NCI-H748 (cell line): ENCODE results near the gene ATF7IP2.
"Not testable (repeated sequence)": the region's sequence is repeated elsewhere in the genome, so short reads cannot be mapped to it uniquely, and the experiment has no call there.

ENCODE experiments used
- DNase-seq: peaks from one replicate; lab custom pipeline; 2025; ENCODE audit not compliant: unreplicated experiment; lab: John Stamatoyannopoulos, UW

ATF7IP2 gene

DNA sequence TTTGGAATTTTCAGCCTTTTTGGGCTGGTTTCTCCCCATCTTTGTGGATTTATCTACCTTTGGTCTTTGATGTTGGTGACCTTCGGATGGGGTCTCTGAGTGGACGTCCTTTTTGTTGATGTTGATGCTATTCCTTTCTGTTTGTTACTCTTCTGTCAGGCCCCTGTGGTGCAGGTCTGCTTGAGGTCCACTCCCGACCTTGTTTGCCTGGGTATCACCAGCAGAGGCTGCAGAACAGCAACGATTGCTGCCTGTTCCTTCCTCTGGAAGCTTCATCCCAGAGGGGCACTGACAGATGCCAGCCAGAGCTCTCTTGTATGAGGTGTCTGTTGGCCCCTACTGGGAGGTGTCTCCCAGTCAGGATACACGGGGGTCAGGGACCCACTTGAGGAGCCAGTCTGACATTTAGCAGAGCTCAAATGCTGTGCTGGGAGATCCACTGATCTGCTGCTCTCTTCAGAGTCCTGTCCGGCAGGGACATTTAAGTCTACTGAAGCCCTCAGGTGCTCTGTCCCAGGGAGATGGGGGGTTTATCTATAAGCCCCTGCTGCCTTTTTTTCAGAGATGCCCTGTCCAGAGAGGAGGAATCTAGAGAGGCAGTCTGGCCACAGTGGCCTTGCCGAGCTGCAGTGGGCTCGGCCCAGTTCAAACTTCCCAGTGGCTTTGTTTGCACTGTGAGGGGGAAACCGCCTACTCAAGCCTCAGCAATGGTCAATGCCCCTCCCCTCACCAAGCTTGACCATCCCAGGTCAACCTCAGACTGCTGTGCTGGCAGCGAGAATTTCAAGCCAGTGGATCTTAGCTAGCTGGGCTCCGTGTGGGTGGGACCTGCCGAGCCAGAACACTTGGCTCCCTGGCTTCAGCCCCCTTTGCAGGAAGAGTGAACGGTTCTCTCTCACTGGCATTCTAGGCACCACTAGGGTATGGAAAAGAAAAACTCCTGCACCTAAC lies 66.6 kb downstream of the ATF7IP2 start:
- not testable (repeated sequence) for DNase-seq

DNA sequence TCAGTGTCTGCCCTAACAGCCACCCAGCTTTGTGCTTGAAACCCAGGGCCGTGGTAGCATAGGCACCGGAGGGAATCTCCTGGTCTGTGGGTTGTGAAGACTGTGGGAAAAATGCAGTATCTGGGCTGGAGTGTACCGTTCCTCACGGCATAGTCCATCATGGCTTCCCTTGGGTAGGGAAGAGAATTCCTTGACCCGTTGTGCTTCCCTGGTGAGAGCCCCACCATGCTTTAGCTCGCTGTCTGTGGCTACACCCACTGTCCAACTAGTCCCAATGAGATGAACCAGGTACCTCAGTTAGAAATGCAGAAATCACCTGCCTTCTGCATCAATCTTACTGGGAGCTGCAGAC lies 67.3 kb downstream of the ATF7IP2 start:
- DNase-seq: no peak

- DNase-seq: no peak
These were observed 80.0 kb downstream of the ATF7IP2 start for GRCh38 chr16:10465821-10466220.

DNA sequence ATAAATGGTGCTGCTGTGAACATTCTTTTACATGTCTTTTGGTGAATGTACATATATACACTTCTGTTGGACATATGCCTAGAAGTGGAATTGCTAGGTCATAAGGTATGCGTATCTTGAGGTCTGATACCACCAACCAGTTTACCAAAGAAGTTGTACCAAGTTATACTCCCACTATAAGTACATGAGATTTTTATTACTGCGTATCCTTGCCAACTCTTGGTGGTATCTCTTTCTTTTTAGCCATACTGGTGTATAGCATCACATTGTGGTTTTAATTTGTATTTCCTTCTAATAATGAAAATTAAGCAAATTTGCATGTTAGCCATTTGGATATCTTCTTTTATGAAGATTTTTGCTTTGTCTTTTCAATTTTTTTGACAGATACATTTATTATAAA lies 80.5 kb downstream of the ATF7IP2 start:
- DNase-seq: no peak

DNA sequence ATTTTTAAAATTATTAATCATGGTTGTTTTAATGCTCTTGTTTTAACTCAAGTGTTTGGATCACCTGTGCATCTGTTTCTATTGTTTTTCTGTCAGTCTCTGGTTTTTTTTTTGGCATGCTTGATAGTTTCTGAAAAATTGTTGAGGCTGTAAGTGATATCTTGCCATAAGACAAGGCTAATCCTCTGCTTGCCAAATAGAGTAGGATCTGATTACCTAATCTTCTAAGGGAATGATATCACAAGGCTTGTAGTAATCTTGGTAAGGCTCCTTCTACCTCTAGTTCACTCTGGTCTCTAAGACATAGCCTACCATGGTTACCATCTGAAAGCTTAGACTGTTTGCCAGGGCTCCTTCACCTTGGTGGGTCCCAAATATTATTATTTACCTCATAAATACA lies 81.0 kb downstream of the ATF7IP2 start:
- DNase-seq: no peak

DNA sequence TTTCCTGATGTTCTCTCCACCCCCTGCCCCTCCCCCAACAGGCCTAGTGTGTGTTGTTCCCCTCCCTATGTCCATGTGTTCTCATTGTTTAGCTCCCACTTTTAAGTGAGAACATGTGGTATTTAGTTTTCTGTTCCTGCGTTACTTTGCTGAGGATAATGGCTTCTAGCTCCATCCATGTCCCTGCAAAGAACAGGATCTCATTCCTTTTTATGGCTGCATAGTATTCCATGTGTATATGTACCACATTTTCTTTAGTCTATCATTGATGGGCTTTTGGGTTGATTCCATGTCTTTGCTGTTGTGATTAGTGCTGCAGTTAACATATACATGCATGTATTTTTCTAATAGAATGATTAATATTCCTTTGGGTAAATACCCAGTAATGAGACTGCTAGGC lies 90.8 kb downstream of the ATF7IP2 start:
- not testable (repeated sequence) for DNase-seq

DNA sequence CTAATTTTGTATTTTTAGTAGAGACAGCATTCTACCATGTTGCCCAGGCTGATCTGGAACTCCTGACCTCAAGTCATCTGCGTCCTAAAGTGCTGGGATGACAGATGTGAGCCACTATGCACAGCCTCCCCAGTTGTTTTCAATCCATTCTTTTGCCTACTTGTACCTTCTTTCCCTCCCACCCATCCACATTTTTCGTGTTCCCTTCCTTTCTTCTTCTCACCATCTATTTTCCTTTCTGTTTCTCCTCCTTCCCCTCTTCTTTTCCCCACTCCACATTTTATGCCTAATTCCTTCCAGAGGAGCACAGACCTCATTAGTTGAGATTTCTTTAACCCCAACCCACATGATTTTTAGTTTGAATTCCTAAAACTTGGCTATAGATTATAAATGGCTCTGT lies 94.3 kb downstream of the ATF7IP2 start:
- DNase-seq: no peak

DNA sequence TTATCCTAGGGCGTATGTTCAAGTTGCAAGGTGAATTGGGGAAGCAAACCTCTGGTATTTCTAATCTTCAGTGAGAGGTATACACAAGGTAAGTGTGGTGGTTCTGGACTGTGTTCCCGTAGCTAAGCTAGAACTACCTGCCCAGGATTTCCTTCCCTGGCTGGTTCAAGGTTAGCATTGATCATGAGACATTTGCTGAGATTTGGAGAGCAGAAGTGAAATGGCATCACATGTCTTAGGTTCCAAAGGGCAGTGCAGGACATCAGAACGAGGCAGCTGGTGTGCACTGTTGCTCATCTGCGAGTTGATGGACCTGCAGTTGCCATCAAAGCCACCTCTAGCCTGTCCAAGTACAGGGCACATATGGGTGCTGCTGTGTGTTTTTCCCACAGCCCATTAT lies 99.3 kb downstream of the ATF7IP2 start:
- DNase-seq: no peak

GRCh38 chr16:10485698-10486382 lies 100.0 kb downstream of the ATF7IP2 start:
- DNase-seq: no peak

- DNase-seq: no peak
These were observed 104.3 kb downstream of the ATF7IP2 start for GRCh38 chr16:10490141-10490540.

DNA sequence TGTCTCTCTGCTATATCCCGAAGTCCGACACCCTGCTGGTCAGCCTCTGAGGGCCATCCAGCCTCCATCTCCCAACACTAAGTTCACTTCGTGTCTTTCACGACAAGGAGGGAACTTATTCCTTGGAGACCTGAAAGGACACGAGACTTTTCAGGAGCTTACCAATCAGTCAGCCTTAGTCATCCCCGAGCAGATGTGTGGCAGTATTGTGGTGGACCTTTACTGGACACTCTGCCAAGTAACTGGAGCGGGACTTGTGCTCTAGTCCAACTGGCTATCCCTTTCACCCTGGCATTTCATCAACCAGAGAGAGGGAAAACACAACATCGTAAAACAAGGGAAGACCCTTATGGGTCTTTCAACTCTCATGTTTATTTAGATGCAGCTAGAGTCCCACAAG lies 107.4 kb downstream of the ATF7IP2 start:
- no peak for DNase-seq

- no peak for DNase-seq
These were observed 108.6 kb downstream of the ATF7IP2 start for GRCh38 chr16:10494343-10495030.

DNA sequence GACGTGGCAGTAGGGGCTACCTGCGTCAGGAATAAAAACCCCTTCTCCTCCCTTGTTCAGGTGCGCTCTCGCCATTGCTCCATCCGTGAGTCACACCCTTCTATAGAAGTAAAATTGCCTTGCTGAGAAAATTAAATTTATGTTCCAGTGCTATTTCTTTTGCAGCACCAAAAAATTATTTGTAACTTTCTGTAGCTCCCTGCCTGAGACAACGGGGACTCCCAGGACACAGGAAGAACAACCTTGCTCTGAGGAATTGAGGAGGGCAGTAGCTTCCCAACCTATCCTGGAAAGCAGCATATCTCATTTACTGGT lies 109.1 kb downstream of the ATF7IP2 start:
- no peak for DNase-seq

DNA sequence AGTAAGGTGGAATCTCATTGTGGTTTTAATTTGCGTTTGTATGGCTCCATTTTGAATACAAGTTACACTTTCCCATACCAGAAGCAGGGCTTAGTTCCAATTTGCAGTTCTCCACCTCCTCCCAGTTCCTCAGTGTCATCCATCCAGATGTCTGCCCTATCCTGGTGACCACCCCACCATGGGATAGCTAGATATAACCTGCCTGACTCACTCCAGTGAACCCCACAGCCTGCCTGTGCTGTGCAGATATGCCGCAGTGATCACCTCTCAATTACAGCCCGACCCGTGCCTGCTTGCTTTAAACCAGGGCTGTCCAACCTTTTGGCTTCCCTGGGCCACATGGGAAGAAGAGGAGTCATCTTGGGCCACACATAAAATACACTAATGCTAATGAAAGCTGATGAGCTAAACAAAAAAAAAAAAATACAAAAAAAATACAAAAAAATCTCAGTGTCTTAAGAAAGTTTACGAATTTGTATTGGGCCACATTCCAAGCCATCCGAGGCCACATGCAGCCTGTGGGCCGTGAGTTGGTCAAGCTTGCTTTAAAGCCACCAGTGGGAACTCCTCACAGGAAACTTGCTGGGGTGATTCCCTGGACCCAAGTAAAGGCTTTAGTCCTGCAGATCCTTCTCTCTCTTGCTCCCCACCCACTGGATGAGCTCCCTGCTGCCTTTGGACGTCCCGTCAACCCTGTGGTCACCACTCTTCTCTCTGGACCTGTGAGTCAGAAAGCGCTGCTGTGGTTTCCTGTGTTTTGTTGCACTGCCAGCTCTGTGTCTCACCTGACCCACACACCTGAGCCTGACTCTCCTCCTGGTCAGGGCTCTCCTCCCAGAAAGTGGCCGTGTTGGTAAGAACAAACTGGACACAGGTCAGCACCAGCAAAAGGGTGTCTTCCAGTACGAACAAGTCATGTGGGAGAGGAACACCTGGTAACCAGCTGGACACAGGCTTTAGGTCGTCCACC lies 111.6 kb downstream of the ATF7IP2 start:
- no peak for DNase-seq

GRCh38 chr16:10500582-10500981 lies 114.7 kb downstream of the ATF7IP2 start:
- DNase-seq: no peak

GRCh38 chr16:10501016-10501607 lies 115.3 kb downstream of the ATF7IP2 start:
- DNase-seq: no peak

DNA sequence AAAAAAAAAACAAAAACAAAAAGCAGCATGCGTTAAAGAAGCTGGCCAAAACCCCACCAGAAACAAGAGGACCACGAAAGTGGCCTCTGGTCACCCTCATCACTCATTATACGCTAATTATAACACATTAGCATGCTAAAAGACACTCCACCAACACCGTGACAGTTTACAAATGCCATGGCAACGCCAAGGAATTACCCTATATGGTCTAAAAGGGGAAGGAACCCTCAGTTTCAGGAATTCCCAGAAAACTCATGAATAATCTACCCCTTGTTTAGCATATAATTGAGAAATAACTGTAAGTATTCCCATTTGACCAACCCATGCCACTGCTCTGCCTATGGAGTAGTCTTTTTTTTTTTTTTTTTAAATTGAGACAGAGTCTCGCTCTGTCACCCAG lies 116.9 kb downstream of the ATF7IP2 start:
- no peak for DNase-seq

DNA sequence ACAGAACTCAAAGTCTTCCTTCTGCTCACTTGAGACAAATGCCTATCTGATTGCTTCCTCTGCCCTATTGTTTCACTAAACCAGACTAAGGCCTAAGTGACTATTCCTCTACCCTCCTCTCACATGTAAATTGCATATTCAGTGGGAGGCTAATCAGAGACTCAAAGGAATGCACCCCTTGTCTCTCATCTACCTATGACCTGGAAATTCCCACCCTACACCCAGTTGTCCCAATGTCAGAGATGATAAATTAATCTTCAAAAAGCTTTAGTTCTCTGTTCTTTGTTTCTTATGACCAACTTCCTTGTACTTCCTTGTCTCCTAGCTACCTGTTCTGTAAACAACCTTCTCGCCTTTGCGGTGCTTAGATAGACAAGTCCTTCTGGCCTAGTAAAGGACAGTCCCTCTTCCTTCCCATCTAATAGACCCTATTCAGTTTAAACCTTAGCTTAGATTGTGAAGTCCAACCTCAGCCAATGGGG lies 118.6 kb downstream of the ATF7IP2 start:
- DNase-seq: no peak

- not testable (repeated sequence) for DNase-seq
These were observed 119.4 kb downstream of the ATF7IP2 start for GRCh38 chr16:10505286-10505685.

DNA sequence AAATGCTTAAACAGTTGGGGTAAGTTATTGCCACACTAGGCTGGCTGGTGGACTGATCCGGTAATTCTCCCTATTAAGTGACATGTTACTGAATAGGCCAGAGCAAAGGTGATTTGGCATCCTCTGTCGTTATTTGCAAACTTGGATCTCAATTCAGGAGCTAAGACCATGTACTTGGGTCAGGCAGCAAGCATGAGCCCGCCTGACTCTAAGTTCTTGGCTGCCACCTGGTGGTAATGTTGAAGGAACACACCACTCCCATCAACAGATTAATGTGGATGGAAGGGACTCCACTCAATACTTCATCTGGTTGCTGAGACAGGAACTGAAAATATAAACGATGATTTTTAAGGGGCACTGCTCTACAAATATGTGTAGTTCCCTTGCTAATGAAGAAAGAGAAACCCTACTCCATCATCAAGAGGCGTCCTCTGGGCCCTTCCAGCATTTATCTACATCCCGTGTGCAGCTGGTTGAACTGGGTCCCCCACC lies 123.7 kb downstream of the ATF7IP2 start:
- DNase-seq: peak; percentile 71
